Bronchial epithelial cell (primary cell): ENCODE measurements around the gene RFX4. TPM values are rescaled to one million over a fixed set of nuclear protein-coding genes. Genes with fewer than 3 reads are reported as not detected.

Experiments used
- DNase-seq: peaks from one replicate; pipeline ENCODE4 v3.0.0-alpha.2; 2010; ENCODE audit warnings: low read depth
- FAIRE-seq: peaks from 2 replicates; lab custom pipeline; 2011; peaks lifted over from hg19 to GRCh38; lab: Jason Lieb, UNC
- H3K27me3 ChIP-seq: 2 replicates; pipeline ENCODE4 v1.5.1; 2011; ENCODE audit warnings: low read length; ENCODE audit not compliant: control insufficient read depth, insufficient read depth
- H3K36me3 ChIP-seq: 2 replicates; pipeline ENCODE4 v1.5.1; 2011; ENCODE audit warnings: low read length; ENCODE audit not compliant: control insufficient read depth, insufficient read depth
- H3K4me3 ChIP-seq: 2 replicates; pipeline ENCODE4 v1.5.1; 2011; ENCODE audit warnings: mild to moderate bottlenecking, low read depth, low read length, control low read depth
- CTCF ChIP-seq: IDR thresholded peaks from 2 replicates; pipeline ENCODE4 v1.5.1; 2011; ENCODE audit warnings: mild to moderate bottlenecking, moderate library complexity, low read length, control low read depth, inconsistent platforms; ENCODE audit not compliant: insufficient read depth, severe bottlenecking
- total RNA-seq: library from RNA; depleted of rRNA; stranded (reverse); fragments of >200 nt; gene quantifications from 2 replicates; pipeline ENCODE4 v1.2.1, GENCODE V29; 2014

The RFX4 gene
- total RNA-seq, 1 donor from 2014 or later: not detected

- Histone ChIP-seq H3K4me3 (no peak overlapping the region), H3K27me3 (no peaks in the 10 kb centered on the region), H3K36me3 (no peaks in the 10 kb centered on the region)
- DNase-seq: no peak
- no peak for FAIRE-seq
- no peak for TF ChIP-seq CTCF
Measured at GRCh38 chr12:106757623-106758348, 175.0 kb downstream of the RFX4 start.

- Histone ChIP-seq H3K4me3 (no peak overlapping the region), H3K27me3 (no peaks in the 10 kb centered on the region), H3K36me3 (no peaks in the 10 kb centered on the region)
- TF ChIP-seq CTCF: no peak
- DNase-seq (no peak), FAIRE-seq (no peak)
Measured at GRCh38 chr12:106758349-106759110, 175.7 kb downstream of the RFX4 start.

GRCh38 chr12:106759526-106760183, 176.9 kb downstream of the RFX4 start:
- DNase-seq: no peak
- no peaks in the 10 kb centered on the region for H3K36me3 ChIP-seq
- no peaks in the 10 kb centered on the region for H3K27me3 ChIP-seq
- no peak overlapping the region for H3K4me3 ChIP-seq
- FAIRE-seq: no peak
- TF ChIP-seq CTCF: no peak

- TF ChIP-seq CTCF: no peak
- FAIRE-seq: peak; percentile 18
Measured at GRCh38 chr12:106760184-106760531, 177.4 kb downstream of the RFX4 start.

GRCh38 chr12:106764220-106764619, 181.4 kb downstream of the RFX4 start:
- no peak for DNase-seq
- Histone ChIP-seq H3K36me3 (no peaks in the 10 kb centered on the region), H3K27me3 (peaks cover 4% of the 10 kb centered on the region), H3K4me3 (no peak overlapping the region)
- FAIRE-seq: no peak
- no peak for TF ChIP-seq CTCF

More at GRCh38 chr12:106760184-106760531, 177.4 kb downstream of the RFX4 start:
- H3K4me3 ChIP-seq: no peak overlapping the region
- DNase-seq: no peak
- no peaks in the 10 kb centered on the region for H3K36me3 ChIP-seq
- H3K27me3 ChIP-seq: no peaks in the 10 kb centered on the region
